ENCODE measurements around the gene PACS2. TPM values are rescaled to one million over a fixed set of nuclear protein-coding genes. Genes with fewer than 3 reads are reported as not detected.

The PACS2 gene
- total and polyA plus RNA-seq, 2 of the 8 experiments (the other 6 are each of a cell fraction or from before 2014, with no cell fraction given) = 38.0 to 62.8 TPM

DNA sequence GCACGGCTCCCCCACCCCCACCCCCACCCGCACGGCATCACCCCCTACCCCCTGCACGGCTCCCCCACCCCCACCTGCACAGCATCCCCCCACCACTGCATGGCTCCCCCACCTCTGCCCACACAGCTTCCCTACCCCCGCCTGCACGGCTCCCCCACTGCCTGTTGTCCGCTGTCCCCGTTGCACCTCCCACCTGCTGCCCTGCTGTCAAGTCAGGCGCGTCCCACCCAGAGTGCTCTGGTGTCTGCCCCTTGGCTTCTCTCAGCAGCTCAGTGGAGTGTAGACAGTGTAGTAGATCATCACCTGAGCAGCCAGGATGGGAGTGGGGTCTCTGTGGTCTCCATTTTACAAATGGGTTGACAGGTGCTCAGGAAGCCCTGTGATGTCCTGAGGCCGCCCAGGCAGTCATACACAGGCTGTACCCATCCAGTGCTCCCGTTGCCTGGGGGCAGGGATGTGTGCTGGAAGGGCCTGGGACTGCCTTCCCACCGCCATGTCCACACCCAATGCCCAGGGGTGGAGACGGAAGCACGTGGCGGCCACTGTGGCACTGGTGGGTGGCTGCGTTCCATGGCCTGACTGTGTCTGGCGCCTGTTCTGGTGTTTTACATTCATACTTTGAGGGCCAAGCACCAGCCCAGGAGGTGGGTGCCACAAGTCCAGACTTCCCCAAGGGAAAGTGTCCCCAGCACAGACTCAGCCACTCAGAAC is 32.5 kb downstream of the PACS2 start:
- Histone ChIP-seq H3K9me3 (ENCODE audit: insufficient read depth in 2 of 2, low read depth in 1 of 2, low read length in 1 of 2) (peaks cover 0 to 3% of the 10 kb centered on the region in 2 experiments; a peak in 1 of 4 replicates), H3K14ac (ENCODE audit: insufficient read length) (no peak overlapping the region), H2AFZ (ENCODE audit: low read length) (no peak overlapping the region), H3K9ac (replicated peaks in 1 of 4; ENCODE audit: extremely low read depth in 1 of 4, low read depth in 3 of 4, low read length in 3 of 4) (no peak overlapping the region), H3K56ac (replicated peaks; ENCODE audit: insufficient read length, low read depth, low read length) (no peak overlapping the region), H3K36me3 (ENCODE audit: control insufficient read depth in 2 of 4, insufficient read depth in 4 of 4, low read length in 3 of 4) (no peaks in the 10 kb centered on the region), H2AK5ac (ENCODE audit: low read depth, low read length) (no peak overlapping the region), H3K4me1 (replicated peaks in 1 of 4; ENCODE audit: control insufficient read depth in 3 of 4, insufficient read depth in 4 of 4, low read length in 3 of 4) (peaks cover 0 to 3% (median 1%) of the 10 kb centered on the region in 4 experiments; a peak in 2 of 7 replicates), H2BK120ac (replicated peaks; ENCODE audit: low read depth, low read length) (no peak overlapping the region), H3K4me3 (ENCODE audit: extremely low read depth in 1 of 4, insufficient read depth in 2 of 4, low read depth in 3 of 4, low read length in 4 of 4) (no peak overlapping the region), H2BK12ac (ENCODE audit: low read depth, low read length) (no peak overlapping the region), H4K91ac (replicated peaks; ENCODE audit: insufficient read length, low read length) (no peak overlapping the region), H3K23ac (ENCODE audit: insufficient read length) (no peak overlapping the region), H4K8ac (ENCODE audit: extremely low read depth, insufficient read depth, low read length) (no peak overlapping the region), H3K4me2 (ENCODE audit: insufficient read depth in 1 of 2, low read depth in 2 of 2, low read length in 2 of 2) (no peak overlapping the region), H3K27me3 (replicated peaks in 1 of 4; ENCODE audit: control insufficient read depth in 3 of 4, extremely low read depth in 1 of 4, insufficient read depth in 3 of 4, low read length in 3 of 4) (no peaks in the 10 kb centered on the region), H3K79me1 (ENCODE audit: low read depth, low read length) (peaks cover 10% of the 10 kb centered on the region; the same call in 1 of the 2 replicates), H2BK15ac (ENCODE audit: low read length) (no peak overlapping the region), H4K20me1 (replicated peaks in 1 of 2; ENCODE audit: control insufficient read depth in 1 of 2, insufficient read depth in 2 of 2, low read length in 2 of 2) (peaks cover 4 to 27% of the 10 kb centered on the region in 2 experiments), H3K27ac (ENCODE audit: low read depth, low read length) (no peak overlapping the region), H3K4ac (replicated peaks; ENCODE audit: insufficient read length, low read depth, low read length) (no peak overlapping the region), H3K79me2 (ENCODE audit: control insufficient read depth in 1 of 2, insufficient read depth in 2 of 2, low read length in 2 of 2) (peaks cover 0 to 28% of the 10 kb centered on the region in 2 experiments; a peak in 2 of 4 replicates), H4K5ac (ENCODE audit: insufficient read length, low read depth, low read length) (no peak overlapping the region), H3K18ac (ENCODE audit: extremely low read depth, low read length) (no peak overlapping the region), H2BK5ac (ENCODE audit: low read depth, low read length) (no peak overlapping the region; the same call in 1 of the 2 replicates), H3K23me2 (ENCODE audit: low read depth, low read length) (no peaks in the 10 kb centered on the region), H2BK20ac (ENCODE audit: low read length) (no peak overlapping the region)
- 97% methylated on average over 14 of the region's 18 CpGs; no CpG with 5 or more reads in 1 of the 2 experiments for WGBS, 2 experiments (ENCODE audit: extremely low coverage in 1 of 2, insufficient coverage in 1 of 2, insufficient read length in 1 of 2, insufficient replicate concordance in 2 of 2, low coverage in 1 of 2, low lambda C conversion rate in 2 of 2, missing lambda C conversion rate in 1 of 2)
- FAIRE-seq (no peak), DNase-seq (ENCODE audit: low read depth in 1 of 2, low spot score in 2 of 2) (no peak)
- CTCF ChIA-PET (ENCODE audit: partially characterized antibody) = interaction anchor here (1.1 to 2.8 kb wide), 2 partner anchors 13 to 24 kb away, joined by 4 to 8 read pairs; no protein-coding TSS in a partner anchor
- POLR2A ChIA-PET (ENCODE audit: partially characterized antibody) = no interaction called here
- TF ChIP-seq POU5F1 (IDR thresholded peaks at IDR 0.05; ENCODE audit: low read depth, low read length) = no peak
- no peak for TF ChIP-seq KDM4A (IDR thresholded peaks at IDR 0.05; ENCODE audit: low read depth, low read length, severe bottlenecking)
- no peak for TF ChIP-seq EP300 (IDR thresholded peaks at IDR 0.05; ENCODE audit: borderline replicate concordance in 1 of 2, low read depth in 2 of 2, low read length in 2 of 2)
- TF ChIP-seq TCF12 (IDR thresholded peaks at IDR 0.05; ENCODE audit: low read depth, low read length) = no peak
- no peak for TF ChIP-seq TEAD4 (IDR thresholded peaks at IDR 0.05; ENCODE audit: low read depth, low read length)
- TF ChIP-seq, protein P1, sequence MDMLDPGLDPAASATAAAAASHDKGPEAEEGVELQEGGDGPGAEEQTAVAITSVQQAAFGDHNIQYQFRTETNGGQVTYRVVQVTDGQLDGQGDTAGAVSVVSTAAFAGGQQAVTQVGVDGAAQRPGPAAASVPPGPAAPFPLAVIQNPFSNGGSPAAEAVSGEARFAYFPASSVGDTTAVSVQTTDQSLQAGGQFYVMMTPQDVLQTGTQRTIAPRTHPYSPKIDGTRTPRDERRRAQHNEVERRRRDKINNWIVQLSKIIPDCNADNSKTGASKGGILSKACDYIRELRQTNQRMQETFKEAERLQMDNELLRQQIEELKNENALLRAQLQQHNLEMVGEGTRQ (IDR thresholded peaks at IDR 0.05; ENCODE audit: low read length) = no peak
- TF ChIP-seq SIN3A (conservative IDR thresholded peaks at IDR 0.05 in 1 of 2, IDR thresholded peaks at IDR 0.05 in 1 of 2; ENCODE audit: low read depth in 1 of 2, low read length in 2 of 2) = no peak
- no peak for TF ChIP-seq POLR2AphosphoS5 (IDR thresholded peaks at IDR 0.05; ENCODE audit: low read depth, low read length)
- TF ChIP-seq CHD2 (IDR thresholded peaks at IDR 0.05; ENCODE audit: low read length) = no peak
- TF ChIP-seq CBX5 (IDR thresholded peaks at IDR 0.05; ENCODE audit: low read depth, low read length) = no peak
- TF ChIP-seq E2F6 (IDR thresholded peaks at IDR 0.05) = no peak

Measured in H1 (cell line).